OCI-LY3 (cell line): ENCODE data around the gene H2AZ2.

Experiments used
- EZH2phosphoT487 ChIP-seq: fragments of 200-600 bp; shearing (Covaris generic); IDR thresholded peaks from 2 replicates; pipeline ENCODE4 v1.6.1; 2018; ENCODE audit warnings: antibody characterized with exemption, mixed run types, low read depth
- TF ChIP-seq, protein P1 (sequence below): fragments of 200-600, 300-600 bp; sonication (generic); IDR thresholded peaks from 2 replicates; pipeline ENCODE4 v1.5.1; 2014; ENCODE audit warnings: antibody characterized with exemption, low read length, low read depth

DNA sequence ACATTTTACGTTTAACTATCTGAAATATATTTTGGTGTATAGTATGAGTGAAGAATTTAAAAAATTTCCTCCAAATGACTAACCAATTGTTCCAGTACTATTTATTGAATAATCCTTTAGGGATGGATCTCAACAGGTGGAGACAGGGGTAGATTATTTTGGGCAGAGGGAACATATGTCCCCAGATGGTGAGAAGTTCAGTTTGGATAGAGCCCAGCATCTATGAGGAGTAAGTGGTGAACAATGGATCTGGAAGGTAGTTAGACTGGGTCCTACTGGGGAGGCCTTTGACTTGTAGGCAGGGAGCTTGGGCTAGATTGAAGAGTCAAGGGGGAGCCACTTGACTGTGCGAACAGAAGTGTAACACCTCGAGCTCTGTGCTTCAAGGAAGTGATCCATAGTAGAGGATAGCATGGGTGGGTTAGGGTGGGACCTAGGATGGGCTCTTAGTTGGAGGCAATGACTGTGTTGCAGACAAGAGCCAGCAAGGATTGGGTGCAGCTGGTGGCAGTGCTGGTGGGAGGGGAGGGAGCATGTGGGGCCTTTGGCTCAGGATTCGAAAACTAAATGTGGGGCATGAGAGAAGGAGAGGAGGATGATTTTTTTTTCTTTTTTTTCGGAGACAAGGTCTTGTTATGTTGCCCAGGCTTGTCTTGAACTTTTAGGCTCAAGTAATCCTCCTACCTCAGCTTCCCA lies 41.3 kb upstream of the H2AZ2 start:
- TF ChIP-seq, protein P1, sequence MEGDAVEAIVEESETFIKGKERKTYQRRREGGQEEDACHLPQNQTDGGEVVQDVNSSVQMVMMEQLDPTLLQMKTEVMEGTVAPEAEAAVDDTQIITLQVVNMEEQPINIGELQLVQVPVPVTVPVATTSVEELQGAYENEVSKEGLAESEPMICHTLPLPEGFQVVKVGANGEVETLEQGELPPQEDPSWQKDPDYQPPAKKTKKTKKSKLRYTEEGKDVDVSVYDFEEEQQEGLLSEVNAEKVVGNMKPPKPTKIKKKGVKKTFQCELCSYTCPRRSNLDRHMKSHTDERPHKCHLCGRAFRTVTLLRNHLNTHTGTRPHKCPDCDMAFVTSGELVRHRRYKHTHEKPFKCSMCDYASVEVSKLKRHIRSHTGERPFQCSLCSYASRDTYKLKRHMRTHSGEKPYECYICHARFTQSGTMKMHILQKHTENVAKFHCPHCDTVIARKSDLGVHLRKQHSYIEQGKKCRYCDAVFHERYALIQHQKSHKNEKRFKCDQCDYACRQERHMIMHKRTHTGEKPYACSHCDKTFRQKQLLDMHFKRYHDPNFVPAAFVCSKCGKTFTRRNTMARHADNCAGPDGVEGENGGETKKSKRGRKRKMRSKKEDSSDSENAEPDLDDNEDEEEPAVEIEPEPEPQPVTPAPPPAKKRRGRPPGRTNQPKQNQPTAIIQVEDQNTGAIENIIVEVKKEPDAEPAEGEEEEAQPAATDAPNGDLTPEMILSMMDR, result no peak
- no peak for TF ChIP-seq EZH2phosphoT487
